ENCODE data around the gene SNAI3.

Gene SNAI3

GRCh38 chr16:88662843-88663606 lies 23.3 kb downstream of the SNAI3 start, which contains the start of gene MVD:
MVD (minus strand) TSS chr16:88663091; CDS start chr16:88663080, 11 bp downstream.
- Histone ChIP-seq H3K36me3 (peaks cover 0 to 5% (median 2%) of the 10 kb centered on the region in 3 donors), H3K27me3 (no peaks in the 10 kb centered on the region), H3K27ac (peak within 1 kb of the TSS; percentile 81 to 82), H3K4me3 (peak within 1 kb of the TSS; percentile 86 to 93), H3K4me1 (peaks cover 0 to 20% (median 11%) of the 10 kb centered on the region in 4 donors), H3K9me3 (no peaks in the 10 kb centered on the region)
- no peak for TF ChIP-seq CTCF (IDR thresholded peaks at IDR 0.05)
- peak; percentile 97 to 98 for DNase-seq
- intact Hi-C loops (cut with DNase I; ENCODE audit: low total_unique reads) = no loop called here

GRCh38 chr16:88662222-88662842 lies 24.0 kb downstream of the SNAI3 start:
- no peak for TF ChIP-seq CTCF (IDR thresholded peaks at IDR 0.05)

DNA sequence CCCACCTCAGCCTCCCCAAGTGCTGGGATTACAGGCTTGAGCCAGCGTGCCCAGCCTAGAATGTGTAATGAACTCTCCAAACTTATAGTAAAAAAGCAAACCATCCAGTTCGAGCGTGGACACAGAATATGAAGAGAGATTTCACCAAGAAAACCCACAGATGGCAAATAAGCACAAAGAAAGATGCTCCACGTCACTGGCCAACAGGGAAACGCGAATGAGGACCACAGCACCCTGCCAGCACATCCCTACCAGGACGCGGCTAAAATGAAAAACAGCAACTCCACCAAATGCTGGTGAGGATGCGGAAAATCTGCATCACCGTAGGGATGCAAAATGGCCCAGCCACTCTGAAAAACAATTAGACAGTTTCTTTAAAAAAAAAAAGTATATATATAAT lies 24.8 kb downstream of the SNAI3 start:
- H3K36me3 ChIP-seq = peaks cover 0 to 20% (median 8%) of the 10 kb centered on the region in 3 donors
- no peaks in the 10 kb centered on the region for H3K9me3 ChIP-seq
- TF ChIP-seq CTCF (IDR thresholded peaks at IDR 0.05) = no peak
- H3K27me3 ChIP-seq = no peaks in the 10 kb centered on the region
- intact Hi-C loops (cut with DNase I; ENCODE audit: low total_unique reads) = no loop called here
- peaks cover 0 to 20% (median 11%) of the 10 kb centered on the region in 4 donors for H3K4me1 ChIP-seq
- DNase-seq = no peak
- H3K27ac ChIP-seq = no peak overlapping the region
- H3K4me3 ChIP-seq = no peak overlapping the region

More at GRCh38 chr16:88662222-88662842, 24.0 kb downstream of the SNAI3 start:
- Histone ChIP-seq H3K27me3 (no peaks in the 10 kb centered on the region), H3K9me3 (no peaks in the 10 kb centered on the region), H3K4me3 (peak overlapping the region; percentile 86 to 93), H3K27ac (peak overlapping the region; percentile 81 to 82), H3K36me3 (peaks cover 0 to 12% (median 7%) of the 10 kb centered on the region in 3 donors), H3K4me1 (peaks cover 0 to 20% (median 11%) of the 10 kb centered on the region in 4 donors)
- no peak for DNase-seq
- intact Hi-C loops (cut with DNase I; ENCODE audit: low total_unique reads) = no loop called here

DNA sequence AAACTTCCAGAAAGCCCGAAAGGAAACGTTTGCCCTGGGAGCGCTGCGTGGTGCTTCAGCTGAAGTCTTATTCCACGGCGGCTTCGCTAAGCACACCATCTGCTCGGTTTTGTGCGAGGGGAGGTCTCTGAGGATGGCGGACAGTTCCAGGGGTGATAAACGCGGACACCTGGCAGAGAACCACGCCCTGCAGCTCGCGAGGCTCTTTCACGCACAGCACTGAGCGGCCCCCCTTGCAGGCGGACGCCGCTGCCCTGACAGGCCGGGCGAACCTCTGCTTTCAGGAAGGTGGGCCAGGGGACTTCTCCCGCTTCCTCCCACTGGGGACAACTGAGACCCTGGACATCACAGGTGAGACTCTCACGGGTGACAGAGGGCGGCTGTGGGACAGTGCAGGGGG lies 27.1 kb downstream of the SNAI3 start:
- H3K4me3 ChIP-seq = no peak overlapping the region
- no peaks in the 10 kb centered on the region for H3K27me3 ChIP-seq
- no peaks in the 10 kb centered on the region for H3K9me3 ChIP-seq
- TF ChIP-seq CTCF (IDR thresholded peaks at IDR 0.05) = no peak
- H3K4me1 ChIP-seq = peaks cover 0 to 19% (median 11%) of the 10 kb centered on the region in 4 donors
- no peak for DNase-seq
- H3K36me3 ChIP-seq = peaks cover 13 to 42% (median 31%) of the 10 kb centered on the region in 3 donors
- H3K27ac ChIP-seq = no peak overlapping the region
- intact Hi-C loops (cut with DNase I; ENCODE audit: low total_unique reads) = no loop called here

DNA sequence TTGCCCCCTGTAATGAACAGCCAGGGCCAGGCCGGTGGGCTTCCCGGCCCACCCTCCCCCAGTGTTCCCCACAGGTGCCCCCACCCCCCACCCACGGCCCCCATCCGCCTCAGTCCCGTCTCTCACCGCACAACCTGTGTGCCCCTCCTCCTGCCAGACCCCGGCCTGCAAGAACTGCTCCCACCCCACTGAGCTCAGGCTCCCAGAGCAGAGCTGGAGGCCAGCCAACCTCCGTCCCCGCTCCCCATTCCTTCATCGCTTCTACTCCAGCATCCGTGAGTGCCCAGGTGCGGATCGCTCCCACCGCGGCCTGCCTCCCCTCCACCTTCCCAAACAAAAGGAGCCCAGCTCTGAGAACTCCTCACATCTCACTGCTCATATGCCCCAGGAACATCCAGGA lies 27.6 kb downstream of the SNAI3 start:
- no peak overlapping the region for H3K27ac ChIP-seq
- H3K4me3 ChIP-seq = no peak overlapping the region
- no peak for DNase-seq

More for the DNA sequence above, 27.6 kb downstream of the SNAI3 start:
- Histone ChIP-seq H3K9me3 (no peaks in the 10 kb centered on the region), H3K4me1 (peaks cover 0 to 14% (median 7%) of the 10 kb centered on the region in 4 donors), H3K27me3 (no peaks in the 10 kb centered on the region), H3K36me3 (peaks cover 17 to 47% (median 35%) of the 10 kb centered on the region in 3 donors)
- TF ChIP-seq CTCF (IDR thresholded peaks at IDR 0.05) = no peak
- intact Hi-C loops (cut with DNase I; ENCODE audit: low total_unique reads) = no loop called here

Measured in tibial artery (tissue), 4 donors.